Measurements from ENCODE around the gene GPC6. TPM values are rescaled to one million over a fixed set of nuclear protein-coding genes. Genes with fewer than 3 reads are reported as not detected.
"Not testable (repeated sequence)": the region's sequence is repeated elsewhere in the genome, so short reads cannot be mapped to it uniquely, and the experiment has no call there.

GPC6 gene
- total RNA-seq, 1 donor from 2014 or later: 38.9 TPM

DNA sequence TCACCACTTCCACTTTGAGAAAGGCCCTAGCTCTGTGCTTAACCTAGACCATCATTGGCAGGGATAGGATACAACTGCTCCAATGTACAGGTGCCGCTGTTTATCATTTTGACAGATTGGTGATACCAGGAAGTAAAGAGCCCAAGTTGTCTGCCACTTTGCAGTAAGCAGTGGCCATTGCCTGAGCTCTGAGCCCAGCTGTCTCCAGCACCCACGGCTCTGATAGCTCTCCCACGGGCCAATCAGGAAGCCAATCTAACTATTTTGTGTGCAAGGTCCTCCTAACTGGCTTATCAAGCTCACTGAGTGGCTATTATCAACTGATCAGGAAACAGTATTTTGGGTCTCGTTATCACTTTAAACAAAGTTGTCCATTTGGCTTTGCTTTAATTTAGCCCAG lies 1071.7 kb downstream of the GPC6 start:
- DNase-seq (ENCODE audit: low read depth): no peak

GRCh38 chr13:94300401-94300800 lies 1073.8 kb downstream of the GPC6 start:
- DNase-seq (ENCODE audit: low read depth): no peak

DNA sequence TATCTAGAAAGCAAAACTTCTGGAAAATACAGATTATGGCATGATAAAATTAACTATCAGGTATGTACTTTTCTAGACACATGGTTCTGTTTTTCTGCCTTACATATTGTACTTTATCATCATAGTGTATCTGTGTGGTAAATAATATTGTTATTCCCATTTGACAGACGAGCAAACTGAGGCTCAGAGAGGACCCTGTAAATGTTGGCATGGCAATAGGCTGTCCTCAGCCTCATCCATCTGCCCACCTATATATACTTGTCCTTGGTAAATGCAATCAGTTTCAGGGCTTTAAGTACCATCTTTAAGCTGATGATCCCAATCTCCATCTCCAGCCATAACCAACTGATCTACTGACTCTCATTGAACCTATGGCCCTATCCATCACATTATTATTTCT lies 1074.9 kb downstream of the GPC6 start:
- no peak for DNase-seq (ENCODE audit: low read depth)

DNA sequence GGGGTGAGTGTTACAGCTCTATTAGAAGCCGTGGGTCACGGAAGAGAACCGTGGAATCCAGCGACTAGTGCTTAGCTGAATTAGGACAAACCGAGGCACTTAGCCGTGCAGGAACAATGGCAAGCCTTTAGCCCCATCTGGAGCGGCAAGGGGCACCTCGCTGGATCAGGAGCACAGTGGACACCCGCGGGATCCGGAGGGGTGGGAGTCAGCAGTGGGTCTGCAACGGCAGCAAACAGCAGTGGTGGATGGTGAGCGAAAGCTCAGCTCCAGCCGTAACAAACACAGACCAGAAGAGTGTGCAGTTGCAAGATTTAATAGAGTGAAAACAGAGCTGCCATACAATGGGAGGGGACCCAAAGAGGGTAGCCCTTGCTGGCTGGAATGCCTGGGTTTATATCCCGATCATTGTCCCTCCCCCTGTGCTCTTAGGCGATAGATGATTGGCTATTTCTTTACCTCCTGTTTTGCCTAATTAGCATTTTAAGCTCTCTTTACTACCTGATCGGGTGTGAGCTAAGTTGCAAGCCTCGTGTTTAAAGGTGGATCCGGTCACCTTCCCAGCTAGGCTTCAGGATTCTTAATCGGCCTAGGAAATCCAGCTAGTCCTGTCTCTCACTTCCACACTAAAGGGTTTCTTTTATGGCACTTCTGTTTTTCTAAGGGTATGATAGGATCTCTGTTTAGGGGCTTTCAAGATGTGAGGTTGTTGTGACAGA lies 1076.4 kb downstream of the GPC6 start:
- DNase-seq (ENCODE audit: low read depth): not testable (repeated sequence)

DNA sequence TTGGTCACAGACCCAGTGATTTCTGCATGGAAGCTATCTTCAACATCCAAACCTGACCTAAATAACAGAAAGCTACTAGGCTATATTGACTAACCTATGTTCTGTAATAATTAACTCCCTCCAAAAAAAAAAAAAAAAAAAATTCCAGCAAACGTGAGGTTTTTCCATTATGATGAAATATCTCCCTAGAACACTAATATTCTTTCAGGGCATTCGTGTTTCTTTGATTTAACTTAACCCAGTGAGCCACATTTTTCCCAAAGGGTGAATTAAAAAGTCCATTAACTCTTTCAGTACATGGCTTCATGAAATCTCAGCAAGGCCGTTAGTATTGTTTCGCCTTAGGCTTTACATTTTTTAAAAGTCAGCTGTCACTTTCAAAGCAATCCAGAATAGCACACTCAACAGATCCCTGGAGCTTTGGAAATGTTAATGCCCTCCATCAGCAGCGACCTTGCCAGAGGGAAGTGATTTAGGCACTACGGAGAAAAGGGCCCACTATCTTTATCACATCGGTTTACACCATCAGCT lies 1077.1 kb downstream of the GPC6 start:
- peak; percentile 88 for DNase-seq (ENCODE audit: low read depth)

DNA sequence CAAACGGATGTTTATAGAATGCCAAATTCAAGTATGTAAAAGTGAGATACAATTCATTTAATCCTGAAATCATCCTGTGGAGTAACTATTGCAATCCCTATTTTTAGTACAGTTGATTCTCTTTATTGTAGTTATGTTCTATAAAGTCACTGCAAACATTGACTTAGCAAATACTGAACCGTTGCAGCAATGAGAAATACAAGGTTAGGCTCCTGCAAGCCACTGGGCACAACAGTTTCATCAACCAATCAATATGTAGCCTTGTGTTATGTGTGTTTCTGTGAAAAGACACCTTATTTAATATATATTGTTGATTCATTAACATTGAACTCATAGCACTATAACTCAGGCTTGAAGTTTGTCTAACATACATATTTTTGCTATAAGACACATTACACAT lies 1078.4 kb downstream of the GPC6 start:
- no peak for DNase-seq (ENCODE audit: low read depth)

- DNase-seq (ENCODE audit: low read depth): peak; percentile 81
These were observed 1078.9 kb downstream of the GPC6 start for GRCh38 chr13:94305463-94305862.

DNA sequence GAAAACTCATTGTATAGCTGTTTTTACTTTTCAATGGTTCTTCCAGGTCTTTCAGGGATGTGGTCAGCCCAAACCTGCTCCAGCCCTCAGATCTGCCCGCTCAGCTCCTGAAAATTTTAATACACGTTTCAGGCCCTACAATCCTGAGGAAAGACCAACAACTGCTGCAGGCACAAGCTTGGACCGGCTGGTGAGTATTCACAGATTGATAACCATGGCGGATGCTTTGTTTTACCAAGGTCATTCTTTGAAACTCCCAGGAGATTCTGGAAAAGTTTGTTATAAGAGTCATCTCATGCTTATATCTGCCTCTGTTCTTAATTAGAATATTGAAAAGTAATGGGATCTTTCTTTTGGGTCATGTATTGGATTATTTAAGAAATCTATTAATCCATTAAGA lies 1079.3 kb downstream of the GPC6 start:
- no peak for DNase-seq (ENCODE audit: low read depth)

DNA sequence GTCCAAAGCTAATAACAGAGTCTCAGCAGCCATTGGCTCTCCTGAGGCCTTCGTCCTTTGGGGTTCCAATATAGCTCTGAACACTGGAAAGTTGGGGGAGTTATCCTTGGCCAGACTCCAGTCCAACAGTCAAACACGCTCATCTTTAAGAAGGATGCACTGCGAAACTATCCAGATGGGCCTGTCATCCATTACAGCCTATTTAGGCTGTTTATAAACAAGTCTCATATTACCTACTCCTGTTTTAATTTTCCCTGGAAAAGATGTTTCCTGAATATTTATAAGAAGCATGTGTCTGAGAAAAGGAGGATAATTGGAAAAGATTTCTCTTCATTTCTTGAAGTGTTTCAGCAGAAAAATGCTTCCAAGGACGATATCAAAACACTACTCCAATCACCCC lies 1082.2 kb downstream of the GPC6 start:
- DNase-seq (ENCODE audit: low read depth): no peak

GRCh38 chr13:94309576-94309975 lies 1083.0 kb downstream of the GPC6 start:
- DNase-seq (ENCODE audit: low read depth): no peak

- DNase-seq (ENCODE audit: low read depth): peak; percentile 76
These were observed 1083.6 kb downstream of the GPC6 start for GRCh38 chr13:94309997-94310855.

DNA sequence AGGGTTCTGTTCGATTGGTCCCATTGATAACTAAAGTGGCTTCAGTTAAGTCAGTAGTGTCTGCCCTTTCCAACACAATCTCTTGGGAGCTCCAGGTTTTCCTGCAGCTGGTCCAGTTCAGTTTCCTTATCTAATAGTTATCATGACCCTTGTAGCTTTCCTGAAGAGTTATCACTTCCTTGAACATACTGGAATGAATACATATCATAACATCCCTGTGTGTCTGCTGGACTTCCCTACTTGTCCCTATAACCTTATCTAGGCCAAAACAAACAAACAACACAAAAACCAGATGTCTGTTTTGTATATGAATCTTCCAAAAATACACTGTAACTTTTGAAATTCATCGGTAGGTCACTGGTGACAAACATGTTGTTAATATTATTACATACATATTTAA lies 1085.3 kb downstream of the GPC6 start:
- no peak for DNase-seq (ENCODE audit: low read depth)

DNA sequence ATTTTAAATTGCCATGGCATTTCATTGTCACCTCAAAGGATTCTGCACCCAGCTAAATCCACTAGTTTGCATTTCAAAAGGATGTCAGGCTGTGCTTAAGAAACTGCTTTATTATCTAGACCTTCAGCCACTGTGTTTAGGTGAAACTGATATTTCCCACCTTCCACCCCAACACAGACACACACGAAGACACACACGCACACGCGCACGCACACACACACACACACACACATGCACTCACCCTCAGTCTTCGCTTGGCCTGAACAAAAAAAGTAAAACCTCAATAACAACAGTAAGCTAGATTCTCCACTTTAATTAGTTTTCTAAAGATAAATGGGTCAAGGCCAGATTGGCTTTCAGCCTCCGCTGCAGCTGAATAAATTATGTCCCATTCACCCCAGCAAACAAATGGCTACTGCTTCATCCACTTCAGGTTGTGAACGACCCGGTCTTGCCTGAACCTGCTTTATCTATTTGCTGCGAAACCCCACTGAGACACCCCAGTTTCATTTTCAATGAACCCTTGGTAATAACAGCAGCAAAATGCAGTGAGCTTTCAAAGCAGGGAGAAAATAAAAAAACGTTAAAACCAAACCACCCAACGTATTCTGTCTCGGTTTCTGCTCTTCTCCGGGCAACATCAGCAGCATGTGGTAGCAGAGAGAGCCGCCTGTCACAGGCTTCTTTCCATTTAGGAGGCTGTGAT lies 1086.1 kb downstream of the GPC6 start:
- no peak for DNase-seq (ENCODE audit: low read depth)

GRCh38 chr13:94313321-94313910 lies 1086.8 kb downstream of the GPC6 start:
- no peak for DNase-seq (ENCODE audit: low read depth)

DNA sequence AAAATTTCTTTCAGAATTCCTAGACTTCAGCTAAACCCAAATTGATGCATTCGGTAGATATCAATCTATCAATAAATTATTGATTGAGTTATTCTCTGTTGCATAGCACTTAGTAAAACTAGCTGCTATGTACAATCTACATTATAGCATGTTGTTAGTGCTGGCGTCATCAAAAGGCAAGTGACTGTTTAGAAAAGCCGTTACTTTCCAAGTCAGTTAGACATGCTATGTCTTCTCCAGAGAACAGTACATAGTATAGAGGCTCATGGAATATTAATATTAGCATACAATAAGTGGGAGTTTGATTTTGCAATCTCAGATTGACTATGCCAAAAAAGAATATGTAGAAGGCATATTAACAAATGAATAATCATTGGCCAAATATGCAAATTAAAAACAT lies 1087.3 kb downstream of the GPC6 start:
- DNase-seq (ENCODE audit: low read depth): no peak

DNA sequence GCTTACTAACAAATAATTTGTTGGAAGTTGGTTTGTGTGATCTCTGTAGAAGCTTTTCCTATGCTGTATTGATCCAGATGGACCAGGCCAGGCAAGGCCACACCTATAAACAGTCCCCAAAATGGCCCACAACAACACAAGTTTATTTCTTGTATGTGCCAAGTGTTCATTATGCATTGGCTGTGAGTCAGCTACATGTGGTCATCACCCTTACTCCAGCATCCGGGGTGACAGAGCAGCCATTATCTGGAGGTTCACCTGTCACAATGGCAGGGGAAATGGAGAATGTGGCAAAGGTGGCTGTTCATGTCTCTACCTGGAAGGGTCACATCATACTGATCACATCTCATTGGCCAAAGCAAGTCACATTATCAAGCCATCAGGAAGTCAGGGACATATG lies 1088.6 kb downstream of the GPC6 start:
- no peak for DNase-seq (ENCODE audit: low read depth)

DNA sequence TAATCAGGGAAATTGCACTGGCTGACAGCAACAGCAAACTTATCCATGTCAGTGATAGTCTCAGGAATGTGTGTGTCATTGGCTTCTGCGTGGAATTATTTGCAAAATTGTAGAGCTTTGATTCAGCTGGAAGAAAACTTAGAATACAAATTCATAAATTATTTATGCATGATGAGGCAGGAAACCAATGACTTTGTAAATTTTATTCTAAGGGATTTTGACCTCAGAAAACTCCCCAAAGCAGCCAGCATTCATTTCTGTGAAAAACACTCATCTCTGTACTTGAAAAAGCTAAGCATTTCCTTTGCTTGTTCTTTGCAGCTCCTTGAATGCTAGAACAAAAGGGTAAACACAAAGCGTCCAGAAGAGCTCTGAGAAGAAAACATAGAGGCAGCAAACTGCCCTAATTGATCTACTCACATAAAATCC lies 1090.5 kb downstream of the GPC6 start:
- no peak for DNase-seq (ENCODE audit: low read depth)

DNA sequence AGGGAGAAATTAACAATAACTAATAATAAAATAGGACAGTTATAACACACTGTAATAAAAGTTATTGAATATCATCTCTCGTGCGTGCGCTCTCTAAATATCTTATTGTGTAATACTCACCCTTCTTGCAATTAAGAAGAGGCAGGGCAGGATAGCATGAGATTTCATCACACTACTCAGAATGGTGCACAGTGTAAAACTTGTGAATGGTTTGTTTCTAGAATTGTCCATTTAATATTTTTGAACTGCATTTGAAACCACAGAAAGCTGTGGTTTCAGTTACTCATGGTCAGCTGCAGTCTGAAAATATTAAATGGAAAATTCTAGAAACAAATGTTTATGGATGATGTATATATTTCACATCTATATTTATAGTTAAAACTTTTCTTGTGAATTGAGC lies 1091.8 kb downstream of the GPC6 start:
- DNase-seq (ENCODE audit: low read depth): no peak

DNA sequence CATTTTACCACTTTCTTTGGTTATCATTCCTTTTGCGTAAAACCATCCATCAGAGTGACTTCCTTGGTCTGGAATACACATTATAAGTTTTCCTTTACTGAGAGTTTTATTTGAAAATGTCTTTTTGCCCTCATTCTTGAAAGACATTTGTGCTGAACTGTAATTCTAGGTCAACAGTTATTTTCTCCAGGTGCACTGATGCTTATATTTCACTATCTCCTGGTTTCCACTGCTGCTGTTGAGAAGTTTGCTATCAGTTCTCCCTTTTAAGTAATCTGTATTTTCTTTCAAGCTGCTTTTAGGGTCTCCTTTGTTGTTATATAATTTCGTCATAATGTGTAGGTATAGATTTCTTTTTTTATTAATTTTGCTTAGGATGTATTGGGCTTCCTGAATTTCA lies 1092.9 kb downstream of the GPC6 start:
- no peak for DNase-seq (ENCODE audit: low read depth)

DNA sequence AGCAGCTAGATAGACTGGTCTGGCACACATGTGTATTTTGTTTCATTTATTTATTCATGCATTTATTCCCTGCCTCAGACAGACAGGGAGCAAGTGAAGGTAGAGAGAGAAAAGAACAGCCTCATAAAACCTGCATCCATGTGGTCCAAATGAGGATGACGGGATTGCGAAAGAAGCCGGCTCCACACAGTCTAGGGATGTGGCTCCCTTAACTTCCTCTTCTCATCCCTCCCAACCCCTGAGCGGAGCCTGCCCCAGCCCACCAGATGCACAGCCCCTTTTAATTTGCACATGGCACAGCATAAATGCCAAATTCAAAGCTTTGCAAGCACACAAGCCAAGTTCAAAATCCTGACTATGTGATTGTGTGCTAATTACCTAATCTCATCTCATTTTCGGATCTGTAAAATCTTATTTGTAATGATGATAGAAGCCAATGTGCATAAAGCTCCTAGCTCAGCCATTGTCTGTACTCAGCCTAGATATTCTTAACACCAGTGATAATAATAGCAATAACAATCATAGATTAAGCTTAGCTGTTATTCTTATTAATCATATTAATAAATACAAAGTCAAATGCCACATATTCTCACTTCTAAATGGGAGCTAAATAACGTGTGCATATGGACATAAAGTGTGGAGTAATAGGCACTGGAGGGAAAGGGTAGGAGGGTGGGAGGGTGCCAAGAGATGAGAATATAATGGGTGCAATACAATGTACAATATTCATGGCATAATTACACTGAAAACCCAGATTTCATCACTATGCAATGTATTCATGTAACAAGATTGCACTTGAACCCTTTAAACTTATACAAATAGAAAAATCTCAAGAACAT lies 1096.5 kb downstream of the GPC6 start:
- DNase-seq (ENCODE audit: low read depth): no peak

Data from renal cortical epithelial cell (primary cell).